ENCODE results near the gene PEF1.

Gene PEF1

DNA sequence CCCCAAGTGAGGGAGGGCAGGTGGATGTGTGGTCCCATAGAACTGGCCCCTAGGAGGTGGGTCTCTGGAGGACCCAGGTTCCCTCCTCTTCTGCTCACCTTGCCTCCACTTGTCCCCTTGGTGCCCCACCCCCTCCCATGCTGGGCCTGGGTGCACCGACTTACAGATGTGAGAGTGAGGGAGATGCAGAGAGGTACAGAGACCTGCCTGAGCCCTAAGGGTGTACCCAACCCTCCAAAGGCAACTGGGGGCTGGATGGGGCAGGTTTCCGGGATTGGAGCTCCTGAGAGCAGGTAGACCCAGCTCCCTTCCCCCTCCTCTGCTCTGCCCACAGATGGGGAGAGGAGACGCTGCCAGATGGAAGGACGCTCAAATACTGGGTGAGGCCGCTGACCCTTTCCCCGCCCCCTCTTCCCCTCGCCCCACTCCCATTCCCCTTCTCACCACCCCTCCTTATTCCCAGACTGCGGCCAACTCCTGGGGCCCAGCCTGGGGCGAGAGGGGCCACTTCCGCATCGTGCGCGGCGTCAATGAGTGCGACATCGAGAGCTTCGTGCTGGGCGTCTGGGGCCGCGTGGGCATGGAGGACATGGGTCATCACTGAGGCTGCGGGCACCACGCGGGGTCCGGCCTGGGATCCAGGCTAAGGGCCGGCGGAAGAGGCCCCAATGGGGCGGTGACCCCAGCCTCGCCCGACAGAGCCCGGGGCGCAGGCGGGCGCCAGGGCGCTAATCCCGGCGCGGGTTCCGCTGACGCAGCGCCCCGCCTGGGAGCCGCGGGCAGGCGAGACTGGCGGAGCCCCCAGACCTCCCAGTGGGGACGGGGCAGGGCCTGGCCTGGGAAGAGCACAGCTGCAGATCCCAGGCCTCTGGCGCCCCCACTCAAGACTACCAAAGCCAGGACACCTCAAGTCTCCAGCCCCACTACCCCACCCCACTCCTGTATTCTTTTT, 58.0 kb downstream of the PEF1 start:
- no peak for DNase-seq (ENCODE audit: low read depth in 2 of 3, low spot score in 2 of 3)

DNA sequence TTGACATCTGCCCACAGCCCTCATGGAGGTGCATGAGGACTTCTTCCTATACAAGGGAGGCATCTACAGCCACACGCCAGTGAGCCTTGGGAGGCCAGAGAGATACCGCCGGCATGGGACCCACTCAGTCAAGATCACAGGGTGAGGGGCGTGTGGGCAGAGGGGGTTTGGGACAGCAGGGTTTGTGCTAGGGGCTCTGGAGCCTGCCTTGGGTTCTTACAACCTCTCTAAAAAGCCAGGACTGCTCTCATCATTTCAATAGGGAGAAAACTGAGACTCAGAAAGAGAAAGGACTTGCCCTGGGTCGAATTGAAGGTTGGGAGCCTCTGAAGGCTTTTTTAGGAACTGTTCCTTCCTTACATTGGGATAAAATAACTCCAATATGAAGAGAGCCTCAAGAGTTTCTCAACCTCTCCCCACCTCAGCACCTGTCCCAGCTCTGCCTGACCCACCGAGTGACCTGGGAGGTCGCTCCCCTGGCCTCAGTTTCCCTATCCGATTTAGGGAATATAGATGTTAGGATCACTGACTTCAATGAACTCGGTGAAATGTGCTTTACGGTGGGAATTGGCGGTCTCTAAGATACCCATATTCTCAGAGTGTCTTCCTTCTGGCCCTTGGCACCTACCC, 58.8 kb downstream of the PEF1 start:
- no peak for DNase-seq (ENCODE audit: low read depth in 2 of 3, low spot score in 2 of 3)

DNA sequence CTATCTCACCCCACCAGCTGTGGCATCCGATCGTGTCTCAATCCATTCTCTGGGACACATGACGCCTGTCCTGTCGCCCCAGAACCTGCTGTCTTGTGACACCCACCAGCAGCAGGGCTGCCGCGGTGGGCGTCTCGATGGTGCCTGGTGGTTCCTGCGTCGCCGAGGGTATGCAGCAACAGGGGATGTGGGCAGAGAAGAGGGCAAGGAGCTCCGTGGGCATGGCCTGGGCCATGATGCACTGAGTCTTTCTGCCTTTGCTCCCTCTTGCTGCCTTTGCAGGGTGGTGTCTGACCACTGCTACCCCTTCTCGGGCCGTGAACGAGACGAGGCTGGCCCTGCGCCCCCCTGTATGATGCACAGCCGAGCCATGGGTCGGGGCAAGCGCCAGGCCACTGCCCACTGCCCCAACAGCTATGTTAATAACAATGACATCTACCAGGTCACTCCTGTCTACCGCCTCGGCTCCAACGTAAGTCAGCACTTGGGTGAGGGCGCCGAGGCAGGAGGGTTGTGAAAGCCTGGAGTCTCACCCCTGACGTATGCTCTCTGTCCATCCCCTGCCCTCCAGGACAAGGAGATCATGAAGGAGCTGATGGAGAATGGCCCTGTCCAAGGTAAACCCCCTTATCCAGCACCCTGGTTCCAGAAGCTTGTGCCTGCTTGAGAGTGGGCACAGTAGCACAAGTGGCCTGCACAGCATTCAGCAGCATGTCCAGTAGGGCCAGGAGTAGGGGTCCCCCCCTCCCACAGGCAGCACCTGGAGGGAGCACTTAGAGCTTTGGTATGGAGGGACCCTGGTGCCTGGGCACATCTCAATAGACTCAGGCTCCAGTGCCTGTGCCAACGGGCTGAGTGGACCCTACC, 59.6 kb downstream of the PEF1 start:
- no peak for DNase-seq (ENCODE audit: low read depth in 2 of 3, low spot score in 2 of 3)

DNA sequence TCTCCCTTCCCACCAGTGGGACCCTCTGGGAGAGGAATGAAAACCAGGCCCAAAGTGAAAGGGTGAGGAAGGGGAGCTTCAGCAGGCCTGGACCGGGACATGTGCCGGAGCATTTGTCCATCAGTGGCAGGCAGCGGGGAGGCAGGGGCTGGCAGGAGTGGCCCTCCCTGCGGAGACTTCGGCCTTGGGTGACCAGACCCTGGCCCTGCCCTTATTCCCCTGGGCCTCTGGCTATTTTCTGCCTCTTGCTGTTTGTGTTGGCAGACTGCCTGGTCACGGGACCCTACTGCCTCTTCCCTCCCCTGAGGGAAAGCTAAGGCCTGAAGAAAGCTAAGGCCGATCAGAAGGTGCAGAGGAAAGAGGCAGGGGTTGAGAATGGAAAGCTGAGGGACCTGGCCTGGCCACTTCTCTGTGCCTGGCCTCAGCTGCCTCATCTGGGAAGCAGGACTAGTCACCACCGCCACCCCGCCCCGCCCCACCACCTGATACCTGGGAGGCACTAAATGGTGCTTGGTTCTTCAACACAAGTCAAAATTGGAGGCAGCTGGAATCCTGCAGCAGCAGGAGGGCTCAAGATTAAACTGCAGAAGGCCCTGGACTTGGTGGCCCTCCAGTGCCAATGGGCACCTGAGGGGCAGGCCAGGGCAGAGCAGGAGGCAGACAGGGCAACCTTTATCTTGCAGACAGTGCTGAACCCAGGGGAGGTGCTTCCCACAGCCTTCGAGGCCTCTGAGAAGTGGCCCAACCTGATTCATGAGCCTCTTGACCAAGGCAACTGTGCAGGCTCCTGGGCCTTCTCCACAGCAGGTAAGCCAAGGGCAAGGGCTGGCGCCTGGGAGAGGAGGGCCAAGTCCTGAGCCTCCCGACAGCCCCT, 60.4 kb downstream of the PEF1 start:
- DNase-seq (ENCODE audit: low read depth in 2 of 3, low spot score in 2 of 3): no peak

DNA sequence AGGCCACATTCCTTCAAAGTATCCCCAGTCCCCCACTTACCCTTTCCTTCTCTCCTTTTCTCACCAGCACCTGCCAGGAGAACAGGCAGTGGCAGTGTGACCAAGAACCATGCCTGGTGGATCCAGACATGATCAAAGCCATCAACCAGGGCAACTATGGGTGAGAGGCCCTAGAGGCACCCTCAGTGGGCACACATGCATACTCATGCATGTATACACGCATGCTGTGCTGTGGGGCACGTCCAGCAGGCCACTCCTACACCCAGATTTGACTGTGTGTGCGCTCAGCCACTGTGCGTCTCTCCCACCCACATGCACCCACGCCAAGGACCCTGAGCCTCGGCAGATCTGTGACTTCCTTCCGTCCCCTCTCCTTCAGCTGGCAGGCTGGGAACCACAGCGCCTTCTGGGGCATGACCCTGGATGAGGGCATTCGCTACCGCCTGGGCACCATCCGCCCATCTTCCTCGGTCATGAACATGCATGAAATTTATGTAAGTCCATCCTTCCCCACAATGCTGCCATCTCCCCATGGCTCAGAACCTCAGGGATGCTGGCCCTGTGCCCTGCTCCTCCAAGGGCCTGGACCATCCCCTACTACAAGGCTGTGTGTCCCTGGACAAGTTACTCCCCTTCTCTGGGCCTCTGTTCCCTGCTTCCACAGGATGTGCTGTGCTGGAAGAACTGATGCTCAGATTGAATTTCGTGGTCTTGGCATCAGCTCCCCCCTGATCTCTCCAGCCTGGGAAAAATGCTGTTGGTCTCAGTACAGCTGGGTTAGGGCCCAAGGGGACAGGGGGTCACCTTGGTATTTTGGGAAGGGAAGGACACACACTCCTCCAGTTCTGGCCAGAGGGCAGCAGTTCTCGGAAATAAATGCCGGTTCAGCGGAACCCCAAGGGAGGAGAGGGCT, 61.3 kb downstream of the PEF1 start:
- DNase-seq (ENCODE audit: low read depth in 2 of 3, low spot score in 2 of 3): no peak

DNA sequence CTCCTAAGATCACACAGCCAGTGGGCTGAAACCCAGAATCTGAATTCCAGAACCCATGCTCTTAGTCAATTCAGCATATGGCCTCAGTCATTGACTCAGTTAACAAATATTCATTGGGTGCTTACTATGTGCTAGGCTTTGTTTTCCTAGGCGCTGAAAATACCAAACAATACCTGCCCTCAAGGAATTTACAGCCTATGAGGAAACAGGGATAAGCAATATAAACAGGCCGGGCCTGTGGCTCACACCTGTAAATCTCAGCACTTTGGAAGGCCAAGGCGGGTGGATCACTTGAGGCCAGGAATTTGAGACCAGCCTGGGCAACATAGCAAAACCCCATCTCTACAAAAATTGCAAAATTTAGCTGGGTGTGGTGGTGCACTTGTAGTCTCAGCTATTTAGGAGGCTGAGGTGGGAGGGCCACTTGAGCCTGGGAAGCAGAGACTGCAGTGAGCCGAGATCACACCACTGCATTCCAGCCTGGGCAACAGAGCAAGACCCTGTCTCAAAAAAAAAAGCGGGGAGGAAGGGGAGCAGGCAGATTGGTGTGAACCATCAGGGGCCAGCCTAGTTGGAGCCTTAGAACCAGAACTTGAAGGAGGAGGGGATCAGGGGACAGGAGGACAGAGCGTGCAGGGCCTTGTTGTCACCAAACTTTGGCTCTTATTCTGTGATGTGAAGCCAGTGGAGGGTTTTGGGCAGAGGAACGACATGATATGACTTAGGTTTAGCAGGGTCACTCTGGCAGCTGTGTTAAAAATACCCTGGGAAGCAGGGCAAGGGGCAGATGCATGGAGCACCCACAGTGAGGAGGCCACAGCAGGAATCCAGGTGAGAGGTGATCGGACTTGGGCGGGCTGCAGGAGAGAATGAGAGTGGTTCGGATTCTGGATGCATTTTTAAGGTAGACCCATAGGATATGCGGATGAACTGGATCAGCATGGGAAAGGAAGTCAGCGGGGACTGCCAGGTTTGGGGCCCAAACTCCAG, 62.6 kb downstream of the PEF1 start:
- no peak for DNase-seq (ENCODE audit: low read depth in 2 of 3, low spot score in 2 of 3)

DNA sequence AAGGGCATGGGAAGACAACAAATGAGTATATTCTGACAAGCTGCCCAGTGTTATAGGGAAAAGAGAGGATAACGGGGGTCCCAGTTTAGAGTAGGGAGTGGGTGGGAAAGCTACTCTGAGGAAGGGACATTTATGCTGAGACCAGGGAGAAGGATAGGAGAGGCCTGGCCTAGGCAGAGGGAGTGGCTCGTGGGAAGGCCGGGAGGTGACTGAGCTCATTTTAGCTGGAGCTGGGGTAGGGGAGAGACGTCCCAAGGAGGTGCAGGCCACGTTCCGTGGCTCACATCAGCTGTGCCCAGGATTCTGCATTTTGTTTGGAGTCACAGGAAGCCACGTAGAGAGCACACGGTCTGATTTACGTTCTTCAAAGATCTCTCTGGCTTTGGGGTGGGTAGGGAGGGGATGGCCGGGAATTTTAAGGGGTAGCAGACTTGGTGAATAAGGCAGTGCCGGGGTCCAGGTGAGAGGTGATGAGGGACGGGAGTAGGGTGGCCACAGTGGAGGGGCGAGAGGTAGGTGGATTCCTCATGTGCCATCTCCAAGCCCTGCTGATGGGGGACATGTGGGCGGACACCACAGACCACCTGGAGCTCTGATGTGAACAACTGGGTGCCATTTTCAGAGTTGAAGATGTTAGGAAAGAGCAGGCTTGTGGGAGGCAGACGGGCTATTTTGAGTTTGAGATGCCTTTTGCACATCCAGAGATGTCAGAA, 63.6 kb downstream of the PEF1 start:
- DNase-seq (ENCODE audit: low read depth in 2 of 3, low spot score in 2 of 3): no peak

DNA sequence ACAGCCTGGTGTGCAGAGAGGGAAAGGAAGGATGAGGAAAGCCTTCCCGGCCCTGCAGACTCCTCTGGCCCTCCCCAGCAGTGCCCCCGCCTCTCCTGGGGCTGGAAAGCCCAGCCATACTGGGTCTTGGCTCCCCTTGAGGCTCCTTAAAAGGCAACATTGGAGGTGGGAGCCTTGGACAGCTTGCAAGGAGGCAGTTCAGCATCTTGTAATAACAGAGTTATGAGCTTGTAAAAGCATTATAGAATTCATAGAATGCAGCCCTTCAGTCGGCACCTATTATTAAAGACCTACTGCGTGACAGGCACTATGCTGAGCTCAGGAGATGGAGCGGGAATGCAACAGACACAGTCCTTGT, 64.2 kb downstream of the PEF1 start:
- DNase-seq (ENCODE audit: low read depth in 2 of 3, low spot score in 2 of 3): no peak

All from activated CD8-positive, alpha-beta memory T cell treated with anti-CD3 and anti-CD28 coated beads for 48 hours (primary cell).